Mucosa of stomach (tissue), 1 donor: ENCODE results near the gene FOS.
"Not testable (repeated sequence)": the region's sequence is repeated elsewhere in the genome, so short reads cannot be mapped to it uniquely, and the experiment has no call there.

ENCODE experiments used
- H3K27me3 ChIP-seq: one replicate; pipeline ENCODE4 v1.7.0; 2013; ENCODE audit warnings: mild to moderate bottlenecking, low read length; ENCODE audit not compliant: control insufficient read depth, insufficient read depth
- H3K36me3 ChIP-seq: one replicate; pipeline ENCODE4 v1.7.0; 2013; ENCODE audit warnings: low read length; ENCODE audit not compliant: control insufficient read depth, insufficient read depth
- H3K4me1 ChIP-seq: one replicate; pipeline ENCODE4 v1.7.0; 2013; ENCODE audit warnings: mild to moderate bottlenecking, low read length; ENCODE audit not compliant: control insufficient read depth, insufficient read depth
- H3K4me3 ChIP-seq: one replicate; pipeline ENCODE4 v1.7.0; 2013; ENCODE audit warnings: low read length
- H3K9ac ChIP-seq: one replicate; pipeline ENCODE4 v1.7.0; 2013; ENCODE audit warnings: mild to moderate bottlenecking, low read length, moderate library complexity
- H3K9me3 ChIP-seq: one replicate; pipeline ENCODE4 v1.7.0; 2013; ENCODE audit warnings: mild to moderate bottlenecking, low read length, moderate library complexity; ENCODE audit not compliant: control insufficient read depth
- donor health status: Pancreatic carcinoma.

FOS gene

DNA sequence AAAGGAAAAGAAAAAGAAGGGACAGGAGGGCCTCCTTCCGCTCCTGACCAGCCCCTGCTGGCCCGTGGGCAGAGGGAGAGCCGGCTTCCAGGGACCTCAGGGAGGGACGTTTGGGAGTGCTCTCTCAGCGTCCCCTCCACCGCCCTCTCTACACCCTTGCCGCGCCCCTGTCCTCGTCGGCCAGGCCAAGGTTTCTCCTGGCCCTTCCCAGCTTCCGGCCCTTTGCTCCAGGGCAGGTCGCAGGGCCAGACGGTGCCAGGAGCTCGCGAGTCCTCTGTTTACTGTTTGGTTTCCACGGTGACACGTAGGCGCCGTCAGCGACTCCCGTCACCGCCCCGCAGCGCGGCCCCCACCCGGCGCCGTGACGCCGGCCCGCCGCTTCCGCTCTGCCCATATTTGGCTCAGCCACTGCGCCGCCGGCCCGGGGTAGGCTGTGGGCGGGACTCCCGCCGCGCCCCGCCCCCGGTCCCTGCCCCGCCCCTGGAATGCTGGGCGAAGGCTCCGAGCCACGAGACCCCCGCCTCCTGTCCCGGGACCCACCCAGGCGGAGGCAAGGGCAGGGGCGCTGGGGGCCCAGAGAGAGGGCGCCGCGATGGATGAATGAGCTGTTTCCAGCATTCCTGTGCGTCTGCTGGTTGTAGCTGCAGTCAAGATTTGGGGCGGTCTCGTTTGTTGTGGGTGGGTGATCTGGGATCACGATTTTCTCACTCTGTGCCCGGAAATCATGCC, 15.5 kb downstream of the FOS start:
- Histone ChIP-seq H3K9me3 (no peaks in the 10 kb centered on the region), H3K4me1 (peaks cover 41% of the 10 kb centered on the region), H3K36me3 (no peaks in the 10 kb centered on the region), H3K9ac (peak overlapping the region; percentile 79), H3K27me3 (no peaks in the 10 kb centered on the region), H3K4me3 (peak overlapping the region; percentile 51)

- Histone ChIP-seq H3K27me3 (no peaks in the 10 kb centered on the region), H3K4me1 (peaks cover 43% of the 10 kb centered on the region), H3K36me3 (no peaks in the 10 kb centered on the region), H3K9me3 (no peaks in the 10 kb centered on the region), H3K9ac (peak overlapping the region; percentile 79), H3K4me3 (peak overlapping the region; percentile 51)
These were observed 16.0 kb downstream of the FOS start for GRCh38 chr14:75294649-75295033.

GRCh38 chr14:75295061-75295461, 16.4 kb downstream of the FOS start:
- H3K36me3 ChIP-seq: no peaks in the 10 kb centered on the region
- H3K4me1 ChIP-seq: peaks cover 43% of the 10 kb centered on the region
- peak overlapping the region; percentile 51 for H3K4me3 ChIP-seq
- H3K27me3 ChIP-seq: no peaks in the 10 kb centered on the region
- H3K9ac ChIP-seq: peak overlapping the region; percentile 79
- no peaks in the 10 kb centered on the region for H3K9me3 ChIP-seq

- no peaks in the 10 kb centered on the region for H3K27me3 ChIP-seq
- no peaks in the 10 kb centered on the region for H3K36me3 ChIP-seq
- no peaks in the 10 kb centered on the region for H3K9me3 ChIP-seq
- H3K4me3 ChIP-seq: peak overlapping the region; percentile 51
- peak overlapping the region; percentile 79 for H3K9ac ChIP-seq
- H3K4me1 ChIP-seq: peaks cover 44% of the 10 kb centered on the region
These were observed 17.1 kb downstream of the FOS start for GRCh38 chr14:75295491-75296345.

DNA sequence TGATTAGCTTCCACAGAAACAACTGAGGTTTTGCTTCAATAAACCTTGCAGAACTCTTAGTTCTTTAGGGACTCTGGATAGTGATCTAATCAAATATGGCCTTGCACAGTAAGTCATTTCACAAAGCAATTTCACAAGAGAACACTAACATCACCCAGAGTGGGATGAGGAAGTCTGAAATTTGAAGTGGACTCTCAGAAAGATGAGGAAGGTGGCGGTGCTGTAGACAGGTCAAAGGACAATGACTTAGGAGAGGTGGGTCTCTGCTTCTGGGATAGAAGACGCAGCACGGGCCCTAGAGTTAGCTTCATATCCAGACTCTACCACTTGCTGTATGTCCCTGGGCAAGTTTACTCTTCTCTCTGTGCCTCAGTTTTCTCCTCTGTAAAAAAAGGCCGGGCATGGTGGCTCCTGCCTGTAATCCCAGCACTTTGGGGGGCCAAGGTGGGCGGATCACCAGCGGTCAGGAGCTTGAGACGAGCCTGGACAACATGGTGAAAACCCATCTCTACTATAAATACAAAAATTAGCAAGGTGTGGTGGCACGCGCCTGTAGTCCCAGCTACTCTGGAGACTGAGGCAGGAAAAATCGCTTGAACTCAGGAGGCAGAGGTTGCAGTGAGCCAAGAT, 18.9 kb downstream of the FOS start:
- H3K4me1 ChIP-seq: peaks cover 44% of the 10 kb centered on the region
- no peak overlapping the region for H3K4me3 ChIP-seq
- H3K9ac ChIP-seq: no peak overlapping the region
- no peaks in the 10 kb centered on the region for H3K27me3 ChIP-seq
- no peaks in the 10 kb centered on the region for H3K9me3 ChIP-seq
- H3K36me3 ChIP-seq: no peaks in the 10 kb centered on the region

- H3K9ac ChIP-seq: no peak overlapping the region
- no peak overlapping the region for H3K4me3 ChIP-seq
- H3K9me3 ChIP-seq: no peaks in the 10 kb centered on the region
- H3K27me3 ChIP-seq: no peaks in the 10 kb centered on the region
- peaks cover 41% of the 10 kb centered on the region for H3K4me1 ChIP-seq
- H3K36me3 ChIP-seq: no peaks in the 10 kb centered on the region
These were observed 19.7 kb downstream of the FOS start for GRCh38 chr14:75298187-75298965.

DNA sequence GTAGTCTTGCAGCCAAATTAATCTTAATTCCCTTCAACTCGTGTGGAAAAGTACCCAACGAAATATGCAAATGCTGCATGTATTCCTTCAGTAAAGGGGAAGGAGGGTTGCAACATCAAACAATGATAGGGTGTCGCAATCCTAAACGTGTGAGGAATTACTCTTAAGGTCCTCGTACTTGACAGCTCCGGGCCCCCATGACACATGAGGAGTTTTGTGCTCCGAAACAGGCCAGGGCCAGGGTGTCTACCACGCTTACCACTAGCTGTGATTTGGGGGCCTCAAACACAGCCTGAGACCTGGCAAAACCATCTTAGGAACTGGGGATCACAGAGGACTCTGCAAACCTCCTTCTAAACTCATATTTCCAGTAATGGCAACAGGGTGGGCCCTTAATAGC, 20.4 kb downstream of the FOS start:
- Histone ChIP-seq H3K36me3 (no peaks in the 10 kb centered on the region), H3K4me1 (peaks cover 39% of the 10 kb centered on the region)

DNA sequence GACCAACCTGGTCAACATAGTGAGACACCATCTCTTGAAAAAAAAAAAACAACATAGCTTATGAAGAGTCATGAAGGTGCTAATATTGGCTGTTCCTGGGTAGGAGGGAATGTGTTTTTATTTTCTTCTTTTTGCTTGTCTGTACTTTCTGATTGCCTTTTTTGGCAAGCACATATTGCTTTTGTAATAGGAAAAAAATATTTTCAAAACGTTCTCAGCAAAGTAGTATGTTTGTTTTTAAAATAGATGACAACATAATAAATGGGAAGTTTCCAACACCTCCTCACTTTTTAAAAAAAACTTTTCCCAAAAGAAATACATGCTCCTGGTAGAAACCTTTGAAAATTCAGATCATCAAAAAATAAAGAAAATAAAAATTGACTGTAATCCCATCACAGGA, 20.9 kb downstream of the FOS start:
- H3K9me3 ChIP-seq: no peaks in the 10 kb centered on the region
- H3K4me1 ChIP-seq: peaks cover 37% of the 10 kb centered on the region
- no peak overlapping the region for H3K9ac ChIP-seq
- H3K27me3 ChIP-seq: no peaks in the 10 kb centered on the region
- H3K4me3 ChIP-seq: no peak overlapping the region
- H3K36me3 ChIP-seq: no peaks in the 10 kb centered on the region

More for the DNA sequence above, 20.4 kb downstream of the FOS start:
- H3K9ac ChIP-seq: no peak overlapping the region
- no peaks in the 10 kb centered on the region for H3K27me3 ChIP-seq
- no peak overlapping the region for H3K4me3 ChIP-seq
- H3K9me3 ChIP-seq: no peaks in the 10 kb centered on the region

- Histone ChIP-seq H3K9ac (no peak overlapping the region), H3K4me3 (no peak overlapping the region), H3K4me1 (peaks cover 23% of the 10 kb centered on the region), H3K9me3 (no peaks in the 10 kb centered on the region), H3K36me3 (no peaks in the 10 kb centered on the region), H3K27me3 (no peaks in the 10 kb centered on the region)
These were observed 23.2 kb downstream of the FOS start for GRCh38 chr14:75301666-75302325.

- Histone ChIP-seq H3K9me3 (no peaks in the 10 kb centered on the region), H3K36me3 (no peaks in the 10 kb centered on the region), H3K9ac (no peak overlapping the region), H3K4me3 (no peak overlapping the region), H3K4me1 (peaks cover 20% of the 10 kb centered on the region), H3K27me3 (no peaks in the 10 kb centered on the region)
These were observed 24.8 kb downstream of the FOS start for GRCh38 chr14:75303381-75303789.

- H3K4me3 ChIP-seq, H3K9me3 ChIP-seq, H3K27me3 ChIP-seq, H3K9ac ChIP-seq, H3K36me3 ChIP-seq: not testable (repeated sequence)
- peaks cover 17% of the 10 kb centered on the region for H3K4me1 ChIP-seq
These were observed 27.8 kb downstream of the FOS start for GRCh38 chr14:75306410-75306809.
